AG04450 (cell line): ENCODE measurements around the gene CC2D1B. TPM values are rescaled to one million over a fixed set of nuclear protein-coding genes. Genes with fewer than 3 reads are reported as not detected.

Experiments
- CTCF ChIA-PET: fragments of 300-600, 350-600 bp; formaldehyde crosslinking; extraction: SDS; loops from one replicate; lab custom pipeline; 2022; ENCODE audit warnings: antibody characterized with exemption, inconsistent platforms; lab: Charles Lee
- POLR2A ChIA-PET: fragments of 350-600 bp; formaldehyde crosslinking; extraction: SDS; loops from one replicate; lab custom pipeline; 2021; ENCODE audit warnings: antibody characterized with exemption, inconsistent platforms; lab: Yijun Ruan, JAX
- DNase-seq: peaks from one replicate; pipeline ENCODE4 v3.0.0-alpha.2; 2011; ENCODE audit warnings: low read depth, low spot score
- H3K27ac ChIP-seq: one replicate; pipeline ENCODE4 v1.5.1; 2012; ENCODE audit warnings: low read depth, low read length, control low read depth
- H3K27me3 ChIP-seq: one replicate; pipeline ENCODE4 v1.6.0; 2012; ENCODE audit warnings: low read length; ENCODE audit not compliant: control insufficient read depth, insufficient read depth
- H3K4me3 ChIP-seq: 2 replicates; pipeline ENCODE4 v1.5.1; 2011; ENCODE audit warnings: mild to moderate bottlenecking, low read depth, low read length, control low read depth
- H3K9me3 ChIP-seq: 2 replicates; pipeline ENCODE4 v1.5.1; 2012; ENCODE audit warnings: low read length; ENCODE audit not compliant: control insufficient read depth, insufficient read depth
- CTCF ChIP-seq: IDR thresholded peaks from 2 replicates; pipeline ENCODE4 v1.5.1; 2011; ENCODE audit warnings: low read depth, low read length, control low read depth, inconsistent platforms
- polyA plus RNA-seq: library from polyadenylated mRNA; depleted of rRNA; stranded (reverse); fragments of >200 nt; gene quantifications from 2 replicates; pipeline ENCODE4 v1.2.3, GENCODE V29; 2011

Gene CC2D1B
- polyA plus RNA-seq, 1 experiment = 9.7 TPM

GRCh38 chr1:52404116-52404974 is 38.3 kb upstream of the CC2D1B start, which contains the start of the genes ORC1 and PRPF38A:
Gene ORC1 (minus strand): TSS chr1:52404423. CDS start chr1:52402223, 2,200 bp downstream.
Gene PRPF38A (plus strand): TSS chr1:52404602. CDS start chr1:52404750, 148 bp downstream.
- no peaks in the 10 kb centered on the region for H3K27me3 ChIP-seq
- peak within 1 kb of the TSS; percentile 86 for H3K27ac ChIP-seq
- ChIA-PET CTCF (interaction anchor here (1.1 to 1.3 kb wide), 3 partner anchors 11 to 277 kb away, joined by 3 to 4 read pairs (median 3); no protein-coding TSS in a partner anchor), POLR2A (interaction anchor here (0.5 to 2.2 kb wide), 9 partner anchors 9 to 322 kb away, joined by 3 to 9 read pairs (median 3); partner anchors contain the start of genes CC2D1B, TUT4 and ZYG11B)
- TF ChIP-seq CTCF = peak; percentile 60
- DNase-seq = peak; percentile 90
- H3K9me3 ChIP-seq = no peaks in the 10 kb centered on the region
- H3K4me3 ChIP-seq = peak within 1 kb of the TSS; percentile 97

GRCh38 chr1:52403566-52404115 is 37.6 kb upstream of the CC2D1B start:
- Histone ChIP-seq H3K4me3 (peak overlapping the region; percentile 92), H3K9me3 (no peaks in the 10 kb centered on the region), H3K27me3 (no peaks in the 10 kb centered on the region), H3K27ac (peak overlapping the region; percentile 49)
- POLR2A ChIA-PET = interaction anchor here (0.8 to 2.2 kb wide), 4 partner anchors 10 to 323 kb away, joined by 3 to 9 read pairs (median 3); partner anchors contain the start of genes TUT4 and ZYG11B
- CTCF ChIA-PET = interaction anchor here (0.5 to 1.1 kb wide), 2 partner anchors 17 to 76 kb away, joined by 3 read pairs; no protein-coding TSS in a partner anchor
- TF ChIP-seq CTCF = no peak
- DNase-seq = peak; percentile 33

- no peak overlapping the region for H3K27ac ChIP-seq
- CTCF ChIA-PET = interaction anchor here (0.5 kb wide), 1 partner anchor 75 kb away, joined by 3 read pairs; no protein-coding TSS in a partner anchor
- H3K4me3 ChIP-seq = no peak overlapping the region; the same call in 1 of the 2 replicates
- no peak for DNase-seq
- no peaks in the 10 kb centered on the region for H3K9me3 ChIP-seq
- TF ChIP-seq CTCF = no peak
- H3K27me3 ChIP-seq = no peaks in the 10 kb centered on the region
- POLR2A ChIA-PET = no interaction called here
Measured at GRCh38 chr1:52402860-52403240, 36.8 kb upstream of the CC2D1B start.

- Histone ChIP-seq H3K4me3 (no peak overlapping the region), H3K27ac (no peak overlapping the region), H3K9me3 (no peaks in the 10 kb centered on the region), H3K27me3 (no peaks in the 10 kb centered on the region)
- no peak for TF ChIP-seq CTCF
- ChIA-PET POLR2A (no interaction called here), CTCF (no interaction called here)
- DNase-seq = no peak
Measured at GRCh38 chr1:52400131-52400530, 34.1 kb upstream of the CC2D1B start.
